Ecto neural progenitor cell (in vitro differentiated cells): Measurements from ENCODE around the gene THYN1.

ENCODE experiments used
- DNase-seq: peaks from one replicate; pipeline ENCODE4 v3.0.0-alpha.2; 2018; ENCODE audit warnings: low spot score

Gene THYN1

DNA sequence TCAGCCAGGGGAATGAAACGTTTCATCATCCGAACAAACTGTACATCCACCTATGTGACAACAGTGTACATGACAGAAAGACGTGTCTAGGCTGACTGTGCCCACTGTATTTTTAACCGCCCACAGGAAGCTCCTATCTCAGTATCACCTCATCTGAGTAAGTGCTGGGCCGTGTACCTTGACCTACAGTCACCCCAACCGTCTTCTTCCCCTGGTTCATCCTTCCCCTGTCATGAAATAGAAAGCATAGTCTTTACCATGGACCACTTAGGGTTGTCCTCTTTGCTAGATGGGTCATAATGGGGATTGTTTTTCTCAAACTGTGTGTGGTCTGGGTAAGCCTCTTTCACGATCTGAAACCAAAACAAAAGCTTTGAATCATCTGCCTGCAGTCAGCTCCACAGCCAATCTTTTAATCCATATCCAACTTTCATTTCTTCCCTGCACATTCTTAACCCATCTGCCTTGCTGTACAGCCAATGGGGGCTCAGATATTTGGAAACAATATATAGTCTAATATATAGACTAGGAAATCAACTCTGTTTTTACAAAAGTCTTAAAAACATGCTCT is 4.2 kb downstream of the THYN1 start:
- DNase-seq: no peak

DNA sequence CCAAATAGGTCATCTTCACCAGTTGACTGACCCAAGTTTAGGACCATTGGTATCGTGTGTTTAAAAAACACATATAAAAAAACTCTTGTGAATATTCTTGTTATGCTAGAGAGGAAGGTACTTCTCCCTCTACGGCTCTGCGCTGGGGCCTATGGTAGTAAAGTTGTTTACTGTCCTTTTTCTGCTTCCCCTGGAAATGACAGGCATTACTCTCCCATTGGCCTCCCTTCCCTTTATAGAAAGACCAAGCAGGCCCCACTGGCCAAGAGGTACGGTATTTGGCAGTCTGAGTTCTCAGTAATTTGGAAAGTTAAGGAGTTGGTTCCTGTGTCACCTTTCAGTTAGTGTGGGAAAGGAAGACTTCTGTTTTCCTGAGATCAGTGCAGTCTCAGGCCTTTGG is 6.5 kb downstream of the THYN1 start:
- no peak for DNase-seq

DNA sequence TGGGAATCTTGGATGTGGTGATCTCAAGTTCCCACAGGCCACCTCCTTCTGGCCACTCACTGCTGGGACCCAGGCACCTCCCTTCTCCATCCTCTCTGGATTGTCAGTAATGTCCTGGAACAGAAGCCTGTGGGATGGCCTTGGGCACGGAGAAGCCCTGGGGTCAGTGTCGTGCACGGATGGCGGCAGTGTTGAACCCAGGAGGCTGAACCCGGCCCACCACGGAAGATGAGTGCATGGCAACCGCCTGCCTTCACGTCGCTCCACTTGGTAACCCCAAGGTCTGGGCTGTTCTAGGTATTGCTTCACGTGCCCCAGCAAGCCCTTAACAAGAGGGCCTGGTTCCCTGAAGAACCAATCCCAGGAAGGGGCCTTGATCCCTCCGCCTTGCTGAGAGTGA is 7.1 kb downstream of the THYN1 start:
- DNase-seq: no peak

DNA sequence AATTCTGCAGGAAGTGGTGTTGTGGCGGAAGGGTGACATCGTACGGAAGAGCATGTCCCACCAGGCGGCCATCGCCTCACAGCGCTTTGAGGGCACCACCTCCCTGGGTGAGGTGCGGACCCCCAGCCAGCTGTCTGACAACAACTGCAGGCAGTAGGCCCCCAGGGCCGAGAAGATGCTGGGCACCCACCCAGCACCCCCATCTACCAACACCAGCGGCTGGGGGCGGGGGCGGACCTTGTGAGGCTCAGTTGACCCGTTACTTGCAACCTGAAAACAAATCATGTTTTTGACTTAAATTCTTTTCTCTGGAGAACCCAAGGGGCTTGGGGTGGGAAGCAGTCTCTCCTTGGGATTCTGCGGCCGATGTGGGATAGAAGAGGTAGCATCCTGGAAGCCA is 7.7 kb downstream of the THYN1 start:
- no peak for DNase-seq

DNA sequence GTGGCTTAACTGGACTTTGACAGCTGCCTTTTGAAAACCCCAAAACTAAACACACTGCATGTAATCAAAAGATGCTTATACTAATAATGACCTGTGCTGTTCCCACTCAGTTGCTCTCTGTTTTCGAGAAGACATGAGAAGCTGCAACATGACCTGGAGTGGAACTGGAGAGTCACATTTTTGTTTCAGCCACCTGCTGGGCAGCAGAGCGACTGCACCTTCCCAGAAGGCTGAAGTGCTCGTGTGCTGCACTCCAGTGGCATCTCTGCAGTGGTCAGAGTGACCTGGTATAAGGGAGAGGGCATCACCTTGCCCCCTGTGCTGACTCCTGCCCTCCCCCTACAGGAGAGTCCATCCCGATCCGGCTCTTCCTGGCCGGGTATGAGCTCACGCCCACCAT is 8.6 kb downstream of the THYN1 start:
- DNase-seq: no peak

DNA sequence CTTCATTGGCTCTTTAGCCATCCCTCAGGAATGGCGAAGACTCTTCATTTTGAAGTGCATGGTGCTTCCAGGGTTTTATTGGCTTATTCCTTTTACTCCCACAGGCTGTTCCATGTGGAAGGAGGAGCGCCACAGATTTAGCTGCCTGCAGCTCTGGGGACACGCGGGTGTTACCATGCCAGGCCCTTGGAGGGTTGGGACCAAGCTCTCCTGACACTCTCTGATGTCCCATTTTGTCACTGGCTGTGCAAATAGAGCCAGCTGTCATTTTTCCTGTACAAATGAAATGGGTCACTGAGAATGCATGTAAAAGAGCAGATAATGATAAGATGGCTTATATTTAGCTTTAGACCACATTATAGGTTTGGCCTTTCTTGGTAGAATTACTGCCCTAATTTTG is 9.2 kb downstream of the THYN1 start:
- DNase-seq: no peak

DNA sequence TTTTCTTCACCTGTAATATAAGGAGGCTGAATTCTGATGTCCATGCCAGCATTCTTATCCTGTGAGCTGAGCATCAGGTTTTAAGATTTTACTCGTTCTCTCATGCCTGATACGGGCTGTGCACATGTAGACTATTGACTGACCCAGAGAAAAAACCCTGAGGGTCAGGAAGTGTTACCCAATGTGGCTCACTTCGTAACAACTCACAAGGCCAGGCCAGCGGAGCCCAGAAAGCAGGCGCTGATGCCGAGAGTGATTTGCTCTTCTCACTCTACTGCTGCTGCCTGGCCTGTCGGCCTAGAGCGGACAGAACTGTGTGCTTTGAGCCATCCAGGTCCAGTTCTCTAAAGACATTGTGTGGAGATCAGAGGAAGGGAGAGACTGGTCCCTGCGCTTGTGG is 10.8 kb downstream of the THYN1 start:
- DNase-seq: no peak

DNA sequence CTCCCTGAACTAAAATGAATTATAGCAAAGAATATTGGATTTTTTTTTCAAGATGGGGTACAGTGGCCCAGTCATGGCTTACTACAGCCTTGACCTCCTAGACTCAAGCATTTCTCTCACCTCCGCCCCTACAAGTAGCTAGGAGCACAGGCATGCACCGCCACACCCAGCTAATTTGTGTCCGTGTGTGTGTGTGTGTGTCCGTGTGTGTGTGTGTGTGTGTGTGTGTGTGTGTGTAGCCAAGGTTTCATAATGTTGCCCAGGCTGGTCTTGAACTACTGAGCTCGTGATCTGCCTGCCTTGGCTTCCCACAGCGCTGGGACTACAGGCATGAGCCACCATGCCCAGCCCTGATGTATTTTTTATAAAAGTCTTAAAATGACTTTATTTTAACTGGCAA is 12.6 kb downstream of the THYN1 start:
- no peak for DNase-seq

DNA sequence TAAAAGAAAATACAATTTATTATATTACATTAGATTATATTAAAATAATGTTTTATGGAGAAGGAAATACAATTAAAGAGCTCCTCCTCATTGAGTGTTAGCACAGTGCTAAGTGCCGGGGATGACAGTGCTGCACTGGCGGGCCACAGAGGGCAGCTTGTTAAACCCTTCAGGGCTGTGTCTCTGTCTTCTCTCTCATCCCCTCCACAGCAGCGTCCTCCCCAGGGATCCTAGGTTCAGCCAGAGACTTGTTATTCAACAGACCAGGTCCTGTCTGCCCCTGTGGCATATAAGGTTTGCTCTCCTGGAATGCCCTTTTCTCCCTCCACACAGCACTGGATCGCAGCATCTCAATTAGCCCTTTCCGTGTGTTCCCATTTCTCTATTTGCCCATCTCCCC is 14.2 kb downstream of the THYN1 start:
- DNase-seq: no peak

DNA sequence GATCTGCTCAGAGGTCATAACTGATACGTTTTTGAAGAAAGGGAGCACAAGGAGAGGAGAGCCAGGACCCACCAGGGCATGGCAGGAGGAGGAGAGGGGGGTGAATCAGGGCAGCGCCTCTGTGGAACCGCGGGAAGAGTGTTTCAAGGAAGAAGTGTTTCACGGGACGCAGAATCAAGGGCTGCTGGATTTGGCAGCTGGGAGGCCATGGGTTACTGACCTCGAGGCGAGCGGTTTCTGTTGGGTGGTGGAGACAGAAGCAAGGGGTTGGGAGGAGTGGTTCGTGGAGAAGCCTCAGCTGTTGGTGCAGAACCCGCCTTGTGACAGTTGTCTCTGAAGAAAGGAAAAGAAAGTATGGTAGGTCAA is 15.6 kb downstream of the THYN1 start:
- no peak for DNase-seq

DNA sequence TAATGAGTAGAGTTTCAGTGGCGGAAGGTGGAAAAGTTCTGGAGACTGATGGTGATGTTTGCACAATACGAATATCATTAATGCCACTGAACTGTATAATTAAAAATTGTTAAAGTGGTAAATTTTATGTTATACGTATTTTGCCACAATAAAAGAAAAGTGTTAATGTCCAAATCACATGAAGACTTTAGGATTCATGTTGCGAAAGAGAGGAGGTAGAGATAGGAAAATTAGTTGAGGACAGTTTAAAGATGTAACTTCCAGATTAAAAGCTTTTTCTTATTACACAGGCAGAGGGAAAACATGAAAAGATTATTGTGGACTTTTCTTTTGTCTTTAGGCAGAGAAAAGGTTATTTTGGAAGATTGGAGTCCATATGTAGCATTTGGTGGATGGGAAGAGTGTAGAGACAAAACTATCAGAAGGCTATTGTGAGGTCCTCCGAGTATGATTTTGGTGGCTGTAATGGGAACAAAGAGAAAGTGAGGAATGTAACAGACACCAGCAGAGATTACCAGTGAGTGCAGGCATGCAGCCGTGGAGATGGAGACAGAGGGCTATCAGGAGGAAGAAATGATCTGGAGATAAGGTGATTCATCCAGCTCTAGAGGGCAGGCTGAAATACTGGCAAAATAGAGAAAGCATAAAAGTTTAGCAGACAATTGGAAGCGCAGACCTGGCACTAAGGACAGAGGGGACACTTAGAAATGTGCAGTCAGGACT is 16.2 kb downstream of the THYN1 start:
- no peak for DNase-seq

DNA sequence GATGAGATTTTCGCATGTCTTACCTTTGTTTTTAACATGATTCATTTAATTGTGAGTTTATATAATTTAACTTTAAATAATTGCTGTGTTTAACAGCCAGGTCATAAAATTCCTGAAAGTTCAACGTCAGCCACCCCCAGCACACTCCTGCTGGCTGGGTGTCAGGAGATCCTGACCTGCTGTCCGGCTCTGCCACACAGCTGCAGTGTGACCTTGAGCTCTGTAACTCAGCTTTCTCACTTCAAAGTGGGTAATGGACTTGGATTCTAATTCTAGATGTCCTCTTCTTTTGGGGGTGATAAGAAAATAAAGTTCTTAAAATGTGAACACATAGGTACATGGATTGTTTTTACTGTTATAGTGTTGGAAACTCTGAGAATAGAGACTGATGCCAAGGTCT is 17.8 kb downstream of the THYN1 start:
- no peak for DNase-seq

DNA sequence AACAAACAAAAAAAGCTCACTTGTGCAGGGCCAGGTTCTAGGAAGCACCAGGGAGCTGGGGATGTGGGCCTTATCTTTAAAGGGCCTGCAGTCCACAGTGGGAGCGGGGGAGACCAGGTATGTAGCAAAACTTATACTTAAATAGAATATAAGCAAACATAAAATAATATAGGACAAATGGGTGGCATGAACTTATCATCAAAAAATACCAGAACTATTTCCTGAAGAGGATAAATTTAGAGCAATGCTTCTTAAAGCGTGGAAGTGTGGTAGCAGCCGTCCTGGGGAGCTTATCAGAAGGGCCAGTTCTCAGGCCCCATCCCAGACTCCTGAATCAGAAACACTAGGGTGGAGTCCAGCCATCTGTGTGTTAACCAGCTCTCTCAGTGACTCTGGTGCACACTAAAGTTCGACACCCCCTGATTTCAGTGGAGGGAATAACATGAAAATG is 19.4 kb downstream of the THYN1 start:
- no peak for DNase-seq

DNA sequence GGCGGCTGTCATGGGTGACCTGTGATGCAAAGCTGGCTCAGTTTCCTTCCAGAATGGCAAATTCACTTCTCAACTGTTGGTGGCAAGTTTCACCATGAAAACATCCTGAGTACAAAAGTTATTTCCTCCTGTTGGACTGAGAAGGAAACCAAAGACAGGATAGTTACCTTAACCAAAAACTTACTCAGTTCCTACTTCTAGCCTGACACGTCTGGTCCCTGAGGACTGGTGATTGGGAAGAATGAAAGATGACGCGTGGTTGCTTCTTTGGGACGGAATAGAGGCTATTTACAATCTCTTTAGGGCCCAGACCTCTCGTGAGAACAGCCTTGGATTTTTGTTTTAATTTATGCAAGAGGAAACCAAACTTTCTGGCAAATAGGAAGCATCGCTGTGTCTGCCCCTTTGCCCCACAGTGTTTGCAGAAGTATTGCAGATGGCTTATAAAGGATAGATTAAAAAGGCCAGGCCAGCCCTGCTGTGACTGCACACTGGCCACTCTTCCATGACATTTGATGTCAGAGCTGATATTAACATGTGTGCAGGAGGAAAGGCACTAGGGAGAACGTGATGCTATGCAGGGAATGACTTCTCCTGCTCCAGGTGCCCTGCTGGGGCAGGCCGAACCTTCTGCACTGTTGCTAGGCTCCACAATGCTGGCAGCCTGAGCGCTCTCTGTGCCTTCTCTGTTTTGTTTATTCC is 21.0 kb downstream of the THYN1 start:
- no peak for DNase-seq

DNA sequence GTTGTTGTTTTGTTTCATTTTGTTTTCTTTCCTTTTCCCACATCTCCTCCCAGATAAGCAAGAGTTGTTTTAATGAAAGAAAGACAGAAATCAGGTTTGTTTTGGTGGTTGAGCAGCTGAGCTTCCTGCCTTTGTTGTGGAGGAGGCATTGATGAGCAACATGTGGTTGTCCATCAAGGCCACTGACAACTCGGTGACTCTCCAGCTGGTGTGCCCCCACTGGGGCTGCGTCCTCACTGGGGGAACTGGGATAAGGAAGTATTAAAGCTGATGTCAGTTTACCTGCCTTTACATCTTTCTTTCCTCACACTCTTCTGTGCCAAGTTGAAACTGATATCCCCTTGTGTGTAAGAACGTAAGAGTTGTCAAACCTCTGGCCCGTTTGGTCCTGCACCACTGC is 22.8 kb downstream of the THYN1 start:
- DNase-seq: no peak

DNA sequence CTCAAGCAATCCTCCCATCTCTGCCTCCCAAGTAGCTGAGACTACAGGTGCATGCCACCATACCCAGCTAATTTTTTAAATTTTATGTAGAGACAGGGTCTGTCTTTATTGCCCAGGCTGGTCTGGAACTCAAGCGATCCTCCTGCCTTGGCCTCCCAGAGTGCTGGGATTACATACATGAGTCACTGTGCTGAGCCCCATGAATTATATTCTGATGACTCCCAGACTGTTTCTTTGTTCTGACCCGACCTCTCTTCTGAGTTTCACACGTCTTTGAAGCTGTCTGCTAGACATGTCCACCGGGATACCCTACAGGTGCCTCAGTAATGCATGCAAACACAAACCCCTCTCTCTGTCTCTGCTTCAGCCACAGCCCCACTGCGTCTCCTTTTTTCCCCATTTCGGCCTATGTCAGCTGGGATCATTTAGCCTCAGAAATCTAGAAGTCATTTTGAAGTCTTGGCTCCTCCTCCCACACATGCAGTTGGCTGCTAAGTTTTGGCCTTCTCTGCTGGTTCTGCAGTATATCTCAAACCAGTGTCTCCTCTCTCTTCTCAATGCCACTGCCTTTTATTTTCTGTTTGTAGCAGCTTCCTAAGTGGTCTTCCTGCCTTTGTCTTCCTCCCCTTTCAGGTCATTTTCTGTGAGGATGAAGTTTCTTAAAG is 23.9 kb downstream of the THYN1 start:
- no peak for DNase-seq

DNA sequence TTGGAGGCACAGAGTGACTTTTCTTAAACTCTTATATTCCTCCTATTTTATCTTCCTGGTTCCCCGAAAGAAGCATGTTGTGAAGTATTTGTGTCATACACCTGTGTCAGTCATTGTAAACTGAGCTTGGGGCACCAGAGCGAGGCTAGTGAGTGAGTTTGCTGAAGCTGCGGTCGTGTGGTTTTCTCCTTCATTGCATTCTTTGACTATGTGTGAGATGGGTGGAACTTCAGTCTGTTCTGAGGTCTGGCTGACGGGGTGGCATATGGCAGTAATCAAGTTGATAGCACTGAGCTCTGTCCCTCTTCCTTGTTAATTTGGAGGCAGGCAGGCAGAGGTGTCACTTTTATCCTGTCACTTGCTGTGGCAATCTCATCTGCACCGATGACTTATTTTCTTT is 24.5 kb downstream of the THYN1 start:
- no peak for DNase-seq

DNA sequence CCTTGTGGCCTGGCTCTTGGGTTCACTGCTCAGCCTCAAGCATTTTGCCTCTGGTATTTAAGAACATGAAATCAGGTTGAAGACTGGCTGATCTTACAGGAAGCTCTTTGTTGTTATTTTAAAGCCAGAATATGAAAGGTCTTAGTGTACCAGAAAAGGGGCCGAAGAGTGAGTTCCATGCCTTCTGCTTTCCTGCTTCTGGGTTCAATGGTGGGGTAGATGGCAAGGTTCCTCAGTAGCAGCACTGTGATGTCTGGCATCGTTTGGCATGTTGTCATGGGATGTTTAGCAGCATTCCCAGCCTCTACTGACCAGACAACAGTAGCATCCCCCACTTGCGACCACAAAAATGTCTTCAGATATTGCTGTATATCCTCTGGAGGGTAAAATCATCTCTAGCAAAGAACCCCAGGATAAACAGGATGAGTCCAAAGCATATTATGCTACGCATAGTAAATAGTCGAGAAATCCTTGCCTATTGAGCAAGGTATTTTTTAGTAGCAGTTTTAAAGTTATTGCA is 26.3 kb downstream of the THYN1 start:
- no peak for DNase-seq

DNA sequence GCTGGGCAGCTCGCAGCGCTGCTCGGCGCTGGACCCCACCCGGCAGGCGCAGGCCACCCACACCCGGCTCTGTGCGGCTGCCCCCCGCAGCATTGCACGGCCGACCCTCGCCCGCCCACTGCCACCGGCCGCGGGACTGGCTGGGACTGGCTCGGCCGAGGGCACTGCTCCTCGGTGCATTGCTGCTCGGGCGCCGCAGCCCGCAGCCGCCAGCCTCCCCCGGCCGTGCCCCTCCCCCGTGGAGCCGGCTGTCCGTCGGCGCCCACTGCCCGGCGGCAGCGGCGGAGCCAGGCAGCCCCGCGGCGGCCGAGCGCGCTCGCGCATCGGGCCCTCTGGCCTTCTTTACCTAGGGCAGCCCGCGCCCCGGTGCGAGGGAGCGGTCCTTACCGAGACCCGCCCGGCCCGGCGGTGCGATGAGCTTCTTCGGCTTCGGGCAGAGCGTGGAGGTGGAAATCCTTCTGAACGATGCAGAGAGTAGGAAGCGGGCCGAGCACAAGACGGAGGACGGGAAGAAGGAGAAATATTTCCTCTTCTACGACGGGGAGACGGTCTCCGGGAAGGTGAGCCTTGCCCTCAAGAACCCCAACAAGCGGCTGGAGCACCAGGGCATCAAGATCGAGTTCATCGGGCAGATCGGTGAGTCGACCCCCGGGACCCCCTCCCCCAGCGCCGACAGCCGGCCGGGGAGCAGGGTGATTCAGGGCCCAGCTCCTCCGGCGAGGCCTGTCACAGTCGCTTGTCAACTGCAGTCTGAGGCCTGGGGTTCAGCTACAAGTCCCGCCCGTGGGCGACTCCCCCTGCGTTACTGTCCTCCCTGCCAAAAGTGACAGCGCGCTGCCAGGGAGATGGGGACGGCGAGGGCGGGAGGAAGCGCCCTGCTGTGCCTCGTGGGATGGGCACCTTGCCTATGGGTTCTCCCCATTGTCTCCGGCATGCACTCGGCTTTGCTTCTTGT is 28.2 kb downstream of the THYN1 start:
- DNase-seq: peak; percentile 60

DNA sequence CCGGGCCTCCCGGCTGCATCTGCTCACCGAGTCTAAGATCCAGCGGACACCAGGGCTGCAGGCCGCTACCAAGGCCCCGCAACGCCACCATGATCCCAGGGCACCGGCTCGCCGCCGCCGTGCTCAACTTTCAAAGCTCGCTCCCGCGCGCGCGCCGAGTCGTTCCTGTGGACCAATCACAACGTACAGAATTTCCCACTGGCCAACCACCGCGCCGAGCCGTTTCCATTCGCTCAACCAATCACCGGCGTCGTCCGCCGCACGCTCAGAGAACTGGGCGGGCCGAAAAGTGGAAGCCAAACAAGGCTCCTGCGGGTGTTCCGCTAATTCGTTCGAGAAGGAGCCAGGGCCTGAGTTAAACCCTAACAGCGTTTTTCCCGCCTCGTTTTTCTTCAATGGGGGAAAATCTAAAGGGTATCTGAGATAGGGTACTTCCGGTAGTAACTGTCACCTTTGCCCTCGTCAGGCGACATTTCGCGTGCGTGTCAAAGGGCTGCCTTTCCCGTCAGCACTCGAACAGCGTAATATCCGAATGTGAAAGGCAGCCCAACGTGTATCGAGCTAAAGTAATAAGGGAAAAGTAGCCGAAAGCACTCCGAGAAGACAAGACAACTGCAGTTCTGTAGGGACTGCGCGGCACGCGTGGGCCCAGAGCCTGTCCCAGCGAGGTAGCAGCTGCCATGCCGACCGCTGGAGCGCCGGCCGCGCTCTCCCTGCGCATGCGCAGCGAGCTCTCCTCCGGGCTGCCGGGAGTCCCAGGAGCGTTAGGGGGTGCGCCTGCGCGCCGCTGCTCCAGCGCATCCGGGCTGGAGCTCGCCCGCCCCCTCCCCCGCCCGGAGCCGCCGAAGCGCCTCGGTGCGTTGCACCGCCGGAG is 29.1 kb downstream of the THYN1 start, which contains the start of the genes NCAPD3 and VPS26B:
Gene NCAPD3, minus strand, starts transcription at position 132 of the 874 bp plus-strand sequence. Its CDS starts 41 bp downstream, at position 91.
Gene VPS26B, plus strand, starts transcription at position 836 of the 874 bp plus-strand sequence. CDS start 452 bp downstream, outside the sequence.
- DNase-seq: peak; percentile 98
